ENCODE results near the gene CYTH1. TPM values are rescaled to one million over a fixed set of nuclear protein-coding genes. Genes with fewer than 3 reads are reported as not detected.

Gene CYTH1
- total and polyA plus RNA-seq, 10 of the 15 experiments (the other 5 are each of a cell fraction or from before 2014, with no cell fraction given), result 6.6 to 188 (median 145) TPM

DNA sequence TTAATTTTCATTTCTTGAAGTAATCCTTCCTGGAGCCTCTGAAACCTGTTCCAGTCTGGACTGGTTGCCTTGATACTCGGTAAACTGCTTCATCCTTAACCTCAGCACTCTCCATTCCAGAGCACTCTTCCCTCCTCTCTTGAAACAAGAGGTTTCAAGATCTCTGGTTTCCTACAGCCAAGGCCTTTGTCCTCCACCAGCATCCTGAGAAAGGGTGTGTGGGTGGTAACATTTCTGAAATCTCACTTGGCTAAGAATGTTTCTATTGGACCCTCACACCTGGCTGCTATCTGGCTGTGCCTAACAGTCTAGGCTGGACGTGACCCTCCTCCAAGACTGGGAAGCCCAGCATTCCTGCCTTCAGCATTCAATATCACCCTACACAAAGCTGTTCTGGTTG lies 99.7 kb downstream of the CYTH1 start:
- H3K4me3 ChIP-seq, result no peak overlapping the region
- H3K36me3 ChIP-seq (ENCODE audit: control insufficient read depth in 2 of 2, insufficient read depth in 2 of 2, low read length in 1 of 2), result peaks cover 39 to 65% of the 10 kb centered on the region in 2 experiments
- no TSS peak for BruUV-seq (replicated peaks)
- RAD21 ChIA-PET (ENCODE audit: unreplicated experiment), result no interaction called here
- intact Hi-C loops (cut with micrococcal nuclease; ENCODE audit: unreplicated experiment) (no loop called here), in situ Hi-C loops (cut with MboI) (no loop called here)
- peaks cover 5% of the 10 kb centered on the region for H3K79me2 ChIP-seq (ENCODE audit: control insufficient read depth, insufficient read depth, low read length)
- H3K9me3 ChIP-seq (replicated peaks; ENCODE audit: control insufficient read depth, insufficient read depth, low read length), result no peaks in the 10 kb centered on the region
- no peak overlapping the region for H2AFZ ChIP-seq (ENCODE audit: control insufficient read depth, low read depth, low read length)
- WGBS (ENCODE audit: insufficient coverage, insufficient replicate concordance, low lambda C conversion rate, missing lambda C conversion rate), result 93% methylated on average over 2 of the region's 2 CpGs
- no peak overlapping the region for H3K9ac ChIP-seq (ENCODE audit: control insufficient read depth, insufficient read depth, low read length)
- TF ChIP-seq MYB (IDR thresholded peaks at IDR 0.05; ENCODE audit: borderline replicate concordance, low read depth, low read length) (no peak), POLR2A (IDR thresholded peaks at IDR 0.05; ENCODE audit: low read depth, low read length) (peak; percentile 50; the same call in 1 of the 2 replicates), RELA (IDR thresholded peaks at IDR 0.05; ENCODE audit: borderline replicate concordance, partially characterized antibody) (no peak), POLR2AphosphoS2 (IDR thresholded peaks at IDR 0.05; ENCODE audit: low read depth, low read length) (peak; percentile 70; the same call in 1 of the 2 replicates)
- SMC1A ChIA-PET (ENCODE audit: uncharacterized antibody, unreplicated experiment), result no interaction called here
- DNase-seq (ENCODE audit: low read depth, low spot score), result no peak
- no peak for ATAC-seq
- peaks cover 7% of the 10 kb centered on the region for H3K4me1 ChIP-seq (ENCODE audit: control insufficient read depth, insufficient read depth, low read length)
- H3K27me3 ChIP-seq (replicated peaks in 1 of 2; ENCODE audit: control insufficient read depth in 2 of 2, insufficient read depth in 2 of 2, low read length in 1 of 2), result no peaks in the 10 kb centered on the region
- H3K4me2 ChIP-seq (ENCODE audit: control insufficient read depth, insufficient read depth), result no peak overlapping the region
- CTCF ChIA-PET, result no interaction called here
- POLR2A ChIA-PET, result no interaction called here
- no peak for FAIRE-seq
- no peak overlapping the region for H3K27ac ChIP-seq (ENCODE audit: control insufficient read depth, insufficient read depth)
- H4K20me1 ChIP-seq (ENCODE audit: control insufficient read depth, insufficient read depth), result no peaks in the 10 kb centered on the region

DNA sequence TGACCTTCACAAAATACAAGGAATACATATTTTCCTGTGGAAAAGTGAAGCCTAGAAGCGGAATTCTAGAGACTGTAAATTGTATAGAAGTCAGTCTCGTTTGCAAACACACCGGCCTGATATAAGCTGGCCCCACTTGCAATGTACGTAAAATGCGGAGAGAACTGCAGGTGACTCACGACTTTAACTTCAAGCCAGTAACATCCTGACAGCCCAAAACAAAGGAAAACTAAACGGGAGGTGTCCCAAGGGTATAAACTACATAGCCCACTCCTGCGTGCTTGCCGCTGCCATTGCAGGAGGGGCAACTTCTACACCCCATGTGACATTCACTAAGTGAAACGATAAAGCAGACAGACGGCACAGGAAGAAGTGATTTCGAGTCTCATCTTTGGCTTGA lies 101.6 kb downstream of the CYTH1 start:
- peaks cover 50 to 67% of the 10 kb centered on the region in 2 experiments for H3K36me3 ChIP-seq (ENCODE audit: control insufficient read depth in 2 of 2, insufficient read depth in 2 of 2, low read length in 1 of 2)
- H3K9ac ChIP-seq (ENCODE audit: control insufficient read depth, insufficient read depth, low read length), result no peak overlapping the region
- no peak overlapping the region for H3K4me2 ChIP-seq (ENCODE audit: control insufficient read depth, insufficient read depth)
- intact Hi-C loops (cut with micrococcal nuclease; ENCODE audit: unreplicated experiment) (no loop called here), in situ Hi-C loops (cut with MboI) (no loop called here)
- no peak for ATAC-seq
- BruUV-seq (replicated peaks), result no TSS peak
- H3K27ac ChIP-seq (ENCODE audit: control insufficient read depth, insufficient read depth), result no peak overlapping the region
- H3K79me2 ChIP-seq (ENCODE audit: control insufficient read depth, insufficient read depth, low read length), result no peaks in the 10 kb centered on the region
- POLR2A ChIA-PET, result interaction anchor here (0.5 kb wide), 1 partner anchor 109 kb away, joined by 4 read pairs; no protein-coding TSS in a partner anchor
- SMC1A ChIA-PET (ENCODE audit: uncharacterized antibody, unreplicated experiment), result no interaction called here
- H3K27me3 ChIP-seq (replicated peaks in 1 of 2; ENCODE audit: control insufficient read depth in 2 of 2, insufficient read depth in 2 of 2, low read length in 1 of 2), result no peaks in the 10 kb centered on the region
- RAD21 ChIA-PET (ENCODE audit: unreplicated experiment), result no interaction called here
- DNase-seq (ENCODE audit: low read depth, low spot score), result no peak
- no peak overlapping the region for H3K4me3 ChIP-seq
- 97% methylated on average over 12 of the region's 12 CpGs for WGBS (ENCODE audit: insufficient coverage, insufficient replicate concordance, low lambda C conversion rate, missing lambda C conversion rate)
- peaks cover under 1% of the 10 kb centered on the region; the same call in 1 of the 2 replicates for H3K4me1 ChIP-seq (ENCODE audit: control insufficient read depth, insufficient read depth, low read length)
- H3K9me3 ChIP-seq (replicated peaks; ENCODE audit: control insufficient read depth, insufficient read depth, low read length), result no peaks in the 10 kb centered on the region
- H2AFZ ChIP-seq (ENCODE audit: control insufficient read depth, low read depth, low read length), result no peak overlapping the region
- FAIRE-seq, result no peak
- CTCF ChIA-PET, result interaction anchor here (1.5 kb wide), 1 partner anchor 14 kb away, joined by 3 read pairs; no protein-coding TSS in a partner anchor
- H4K20me1 ChIP-seq (ENCODE audit: control insufficient read depth, insufficient read depth), result no peaks in the 10 kb centered on the region
- TF ChIP-seq MYC (IDR thresholded peaks at IDR 0.05; ENCODE audit: insufficient read depth, insufficient read length, insufficient replicate concordance, low read length, severe bottlenecking) (no peak), IKZF2 (IDR thresholded peaks at IDR 0.05) (no peak), NR2C1 (IDR thresholded peaks at IDR 0.05) (no peak), NR2F1 (conservative IDR thresholded peaks at IDR 0.05) (no peak), CEBPB (IDR thresholded peaks at IDR 0.05; ENCODE audit: borderline replicate concordance in 1 of 2, low read depth in 2 of 2, low read length in 2 of 2) (no peak), FOS (IDR thresholded peaks at IDR 0.05; ENCODE audit: borderline replicate concordance, extremely low read depth, insufficient read length) (no peak), BRCA1 (IDR thresholded peaks at IDR 0.05; ENCODE audit: low read depth, low read length) (no peak), ZSCAN29 (IDR thresholded peaks at IDR 0.05) (no peak), RFX5 (IDR thresholded peaks at IDR 0.05; ENCODE audit: low read depth, low read length) (no peak), HDAC2 (IDR thresholded peaks at IDR 0.05) (no peak), BACH1 (IDR thresholded peaks at IDR 0.05; ENCODE audit: borderline replicate concordance) (no peak)
- TF ChIP-seq, protein P1, sequence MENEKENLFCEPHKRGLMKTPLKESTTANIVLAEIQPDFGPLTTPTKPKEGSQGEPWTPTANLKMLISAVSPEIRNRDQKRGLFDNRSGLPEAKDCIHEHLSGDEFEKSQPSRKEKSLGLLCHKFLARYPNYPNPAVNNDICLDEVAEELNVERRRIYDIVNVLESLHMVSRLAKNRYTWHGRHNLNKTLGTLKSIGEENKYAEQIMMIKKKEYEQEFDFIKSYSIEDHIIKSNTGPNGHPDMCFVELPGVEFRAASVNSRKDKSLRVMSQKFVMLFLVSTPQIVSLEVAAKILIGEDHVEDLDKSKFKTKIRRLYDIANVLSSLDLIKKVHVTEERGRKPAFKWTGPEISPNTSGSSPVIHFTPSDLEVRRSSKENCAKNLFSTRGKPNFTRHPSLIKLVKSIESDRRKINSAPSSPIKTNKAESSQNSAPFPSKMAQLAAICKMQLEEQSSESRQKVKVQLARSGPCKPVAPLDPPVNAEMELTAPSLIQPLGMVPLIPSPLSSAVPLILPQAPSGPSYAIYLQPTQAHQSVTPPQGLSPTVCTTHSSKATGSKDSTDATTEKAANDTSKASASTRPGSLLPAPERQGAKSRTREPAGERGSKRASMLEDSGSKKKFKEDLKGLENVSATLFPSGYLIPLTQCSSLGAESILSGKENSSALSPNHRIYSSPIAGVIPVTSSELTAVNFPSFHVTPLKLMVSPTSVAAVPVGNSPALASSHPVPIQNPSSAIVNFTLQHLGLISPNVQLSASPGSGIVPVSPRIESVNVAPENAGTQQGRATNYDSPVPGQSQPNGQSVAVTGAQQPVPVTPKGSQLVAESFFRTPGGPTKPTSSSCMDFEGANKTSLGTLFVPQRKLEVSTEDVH (IDR thresholded peaks at IDR 0.05; ENCODE audit: low read depth, partially characterized antibody), result no peak
- TF ChIP-seq, protein P2, sequence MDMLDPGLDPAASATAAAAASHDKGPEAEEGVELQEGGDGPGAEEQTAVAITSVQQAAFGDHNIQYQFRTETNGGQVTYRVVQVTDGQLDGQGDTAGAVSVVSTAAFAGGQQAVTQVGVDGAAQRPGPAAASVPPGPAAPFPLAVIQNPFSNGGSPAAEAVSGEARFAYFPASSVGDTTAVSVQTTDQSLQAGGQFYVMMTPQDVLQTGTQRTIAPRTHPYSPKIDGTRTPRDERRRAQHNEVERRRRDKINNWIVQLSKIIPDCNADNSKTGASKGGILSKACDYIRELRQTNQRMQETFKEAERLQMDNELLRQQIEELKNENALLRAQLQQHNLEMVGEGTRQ (IDR thresholded peaks at IDR 0.05; ENCODE audit: borderline replicate concordance, low read depth, low read length), result no peak

All from GM12878 (cell line).